Hepatocyte (in vitro differentiated cells): Measurements from ENCODE around the gene PGC.

ENCODE experiments used
- EZH2 ChIP-seq: fragments of 200-600 bp; sonication (generic); IDR thresholded peaks from 2 replicates; pipeline ENCODE4 v1.6.1; 2016; ENCODE audit warnings: antibody characterized with exemption, mild to moderate bottlenecking, borderline replicate concordance
- EZH2phosphoT487 ChIP-seq: fragments of 200-600 bp; sonication (generic); IDR thresholded peaks from one replicate; pipeline ENCODE4 v1.6.1; 2018; ENCODE audit warnings: antibody characterized with exemption, mild to moderate bottlenecking, low read depth, moderate library complexity; ENCODE audit not compliant: unreplicated experiment, severe bottlenecking
- TF ChIP-seq, protein P1 (sequence below): fragments of 200-600 bp; sonication (generic); IDR thresholded peaks from 2 replicates; pipeline ENCODE4 v1.5.1; 2016; ENCODE audit warnings: antibody characterized with exemption, mild to moderate bottlenecking; ENCODE audit not compliant: poor library complexity

DNA sequence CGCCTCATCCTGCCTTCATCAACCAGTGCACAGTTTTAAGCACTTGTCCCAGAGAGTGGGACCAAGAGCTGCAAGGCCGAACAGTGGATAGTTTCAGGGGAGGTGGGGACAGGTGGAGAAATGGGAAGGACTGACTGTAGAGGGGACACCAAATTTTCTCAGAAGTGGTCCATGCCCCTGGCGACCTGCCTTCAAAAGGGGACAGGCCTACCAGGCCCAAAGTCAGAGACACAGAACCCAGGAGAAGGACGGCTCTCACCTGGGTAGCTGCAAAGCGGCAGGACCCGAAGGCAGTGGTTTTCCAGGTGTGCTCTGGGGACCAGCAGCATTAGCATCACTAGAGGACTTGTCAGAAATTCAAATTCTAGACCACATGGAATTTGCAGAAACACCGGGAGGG is 17.6 kb downstream of the PGC start:
- TF ChIP-seq EZH2 (no peak), EZH2phosphoT487 (no peak)
- TF ChIP-seq, protein P1, sequence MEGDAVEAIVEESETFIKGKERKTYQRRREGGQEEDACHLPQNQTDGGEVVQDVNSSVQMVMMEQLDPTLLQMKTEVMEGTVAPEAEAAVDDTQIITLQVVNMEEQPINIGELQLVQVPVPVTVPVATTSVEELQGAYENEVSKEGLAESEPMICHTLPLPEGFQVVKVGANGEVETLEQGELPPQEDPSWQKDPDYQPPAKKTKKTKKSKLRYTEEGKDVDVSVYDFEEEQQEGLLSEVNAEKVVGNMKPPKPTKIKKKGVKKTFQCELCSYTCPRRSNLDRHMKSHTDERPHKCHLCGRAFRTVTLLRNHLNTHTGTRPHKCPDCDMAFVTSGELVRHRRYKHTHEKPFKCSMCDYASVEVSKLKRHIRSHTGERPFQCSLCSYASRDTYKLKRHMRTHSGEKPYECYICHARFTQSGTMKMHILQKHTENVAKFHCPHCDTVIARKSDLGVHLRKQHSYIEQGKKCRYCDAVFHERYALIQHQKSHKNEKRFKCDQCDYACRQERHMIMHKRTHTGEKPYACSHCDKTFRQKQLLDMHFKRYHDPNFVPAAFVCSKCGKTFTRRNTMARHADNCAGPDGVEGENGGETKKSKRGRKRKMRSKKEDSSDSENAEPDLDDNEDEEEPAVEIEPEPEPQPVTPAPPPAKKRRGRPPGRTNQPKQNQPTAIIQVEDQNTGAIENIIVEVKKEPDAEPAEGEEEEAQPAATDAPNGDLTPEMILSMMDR, result no peak
